GM12872 (cell line): ENCODE data around the gene CCDC110.

Source experiments
- CTCF ChIP-seq: IDR thresholded peaks from 3 replicates; pipeline ENCODE4 v1.5.1; 2011; ENCODE audit warnings: low read depth, mild to moderate bottlenecking, low read length, moderate library complexity; ENCODE audit not compliant: insufficient read depth

CCDC110 gene

GRCh38 chr4:185470501-185471195 is 885 bp downstream of the CCDC110 start:
- no peak for TF ChIP-seq CTCF

- no peak for TF ChIP-seq CTCF
Measured at GRCh38 chr4:185469580-185470154, 1.9 kb downstream of the CCDC110 start.

GRCh38 chr4:185468999-185469398 is 2.5 kb downstream of the CCDC110 start:
- no peak for TF ChIP-seq CTCF

GRCh38 chr4:185467991-185468390 is 3.5 kb downstream of the CCDC110 start:
- TF ChIP-seq CTCF, result no peak

GRCh38 chr4:185467101-185467500 is 4.4 kb downstream of the CCDC110 start:
- no peak for TF ChIP-seq CTCF

- TF ChIP-seq CTCF, result no peak
Measured at GRCh38 chr4:185465707-185466106, 5.8 kb downstream of the CCDC110 start.

- TF ChIP-seq CTCF, result no peak
Measured at GRCh38 chr4:185464887-185465286, 6.6 kb downstream of the CCDC110 start.
